DMS153 treated with DMSO at 0.1 percent for 48 hours (cell line): ENCODE measurements around the gene FBN1.

Experiments used
- DNase-seq: peaks from one replicate; lab custom pipeline; 2025; ENCODE audit not compliant: unreplicated experiment; lab: John Stamatoyannopoulos, UW

Gene FBN1

GRCh38 chr15:48381861-48382260, 263.6 kb downstream of the FBN1 start:
- no peak for DNase-seq

- no peak for DNase-seq
Observed at GRCh38 chr15:48380198-48380597, 265.3 kb downstream of the FBN1 start.

- no peak for DNase-seq
Observed at GRCh38 chr15:48375767-48376166, 269.7 kb downstream of the FBN1 start.

GRCh38 chr15:48374472-48374871, 271.0 kb downstream of the FBN1 start:
- DNase-seq = no peak

GRCh38 chr15:48373821-48374451, 271.6 kb downstream of the FBN1 start:
- DNase-seq = no peak

- DNase-seq = no peak
Observed at GRCh38 chr15:48371961-48372360, 273.5 kb downstream of the FBN1 start.

- no peak for DNase-seq
Observed at GRCh38 chr15:48371550-48371949, 274.0 kb downstream of the FBN1 start.

GRCh38 chr15:48370460-48370859, 275.0 kb downstream of the FBN1 start:
- DNase-seq = no peak

- no peak for DNase-seq
Observed at GRCh38 chr15:48367483-48367882, 278.0 kb downstream of the FBN1 start.

- no peak for DNase-seq
Observed at GRCh38 chr15:48366584-48367312, 278.8 kb downstream of the FBN1 start.

GRCh38 chr15:48365575-48365974, 279.9 kb downstream of the FBN1 start:
- no peak for DNase-seq

- DNase-seq = no peak
Observed at GRCh38 chr15:48363474-48363873, 282.0 kb downstream of the FBN1 start.

GRCh38 chr15:48361685-48362084, 283.8 kb downstream of the FBN1 start:
- DNase-seq = no peak

- DNase-seq = no peak
Observed at GRCh38 chr15:48360841-48361240, 284.7 kb downstream of the FBN1 start.
